SK-N-SH (cell line): Measurements from ENCODE around the gene ST7.

Source experiments
- CTCF ChIP-seq: fragments of 200-600 bp; sonication (generic); IDR thresholded peaks from 2 replicates; pipeline ENCODE4 v1.6.1; 2017; ENCODE audit warnings: antibody characterized with exemption, mild to moderate bottlenecking, moderate library complexity
- EP300 ChIP-seq, 2 experiments: IDR thresholded peaks; 2 replicates each; pipeline versions ENCODE4 v1.4.0 to v1.6.1; 2012; ENCODE audit warnings: borderline replicate concordance in 1 of 2, low read depth in 1 of 2, low read length in 1 of 2
- FOXM1 ChIP-seq: IDR thresholded peaks from 2 replicates; pipeline ENCODE4 v1.4.0; 2012; ENCODE audit warnings: low read depth, mild to moderate bottlenecking
- POLR2AphosphoS5 ChIP-seq: IDR thresholded peaks from 2 replicates; pipeline ENCODE4 v1.6.1; 2012; ENCODE audit warnings: low read depth, low read length
- RCOR1 ChIP-seq: fragments of 150-350 bp; IDR thresholded peaks from 2 replicates; pipeline ENCODE4 v1.6.1; 2017; ENCODE audit warnings: antibody characterized with exemption, low read length
- REST ChIP-seq: IDR thresholded peaks from 2 replicates; pipeline ENCODE4 v1.6.1; 2012; ENCODE audit warnings: mild to moderate bottlenecking, low read depth, low read length, moderate library complexity
- RFX5 ChIP-seq: IDR thresholded peaks from 2 replicates; pipeline ENCODE4 v1.6.1; 2012; ENCODE audit warnings: mild to moderate bottlenecking, improper control_type of control experiment, low read length
- TAF1 ChIP-seq: IDR thresholded peaks from 2 replicates; pipeline ENCODE4 v1.6.1; 2012; ENCODE audit warnings: low read depth, mild to moderate bottlenecking, low read length, moderate library complexity, borderline replicate concordance
- USF1 ChIP-seq: IDR thresholded peaks from 2 replicates; pipeline ENCODE4 v1.4.0; 2012; ENCODE audit warnings: low read depth, borderline replicate concordance
- USF2 ChIP-seq: fragments of 150-350 bp; IDR thresholded peaks from 2 replicates; pipeline ENCODE4 v1.6.1; 2017; ENCODE audit warnings: antibody characterized with exemption, low read length, low read depth, borderline replicate concordance

GRCh38 chr7:117134889-117135552 is 181.7 kb downstream of the ST7 start:
- TF ChIP-seq REST: no peak
- TF ChIP-seq USF1: no peak
- no peak for TF ChIP-seq FOXM1
- TF ChIP-seq RFX5: no peak
- no peak for TF ChIP-seq CTCF
- TF ChIP-seq EP300 (IDR thresholded peaks at IDR 0.05; ENCODE audit: borderline replicate concordance in 1 of 2, low read depth in 1 of 2, low read length in 1 of 2): no peak
- no peak for TF ChIP-seq USF2
- TF ChIP-seq TAF1: no peak
- no peak for TF ChIP-seq RCOR1
- TF ChIP-seq POLR2AphosphoS5: no peak
